OCI-LY3 (cell line): Measurements from ENCODE around the gene P2RX7.

Experiments used
- EZH2phosphoT487 ChIP-seq: fragments of 200-600 bp; shearing (Covaris generic); IDR thresholded peaks from 2 replicates; pipeline ENCODE4 v1.6.1; 2018; ENCODE audit warnings: antibody characterized with exemption, mixed run types, low read depth
- TF ChIP-seq, protein P1 (sequence below): fragments of 200-600, 300-600 bp; sonication (generic); IDR thresholded peaks from 2 replicates; pipeline ENCODE4 v1.5.1; 2014; ENCODE audit warnings: antibody characterized with exemption, low read length, low read depth

DNA sequence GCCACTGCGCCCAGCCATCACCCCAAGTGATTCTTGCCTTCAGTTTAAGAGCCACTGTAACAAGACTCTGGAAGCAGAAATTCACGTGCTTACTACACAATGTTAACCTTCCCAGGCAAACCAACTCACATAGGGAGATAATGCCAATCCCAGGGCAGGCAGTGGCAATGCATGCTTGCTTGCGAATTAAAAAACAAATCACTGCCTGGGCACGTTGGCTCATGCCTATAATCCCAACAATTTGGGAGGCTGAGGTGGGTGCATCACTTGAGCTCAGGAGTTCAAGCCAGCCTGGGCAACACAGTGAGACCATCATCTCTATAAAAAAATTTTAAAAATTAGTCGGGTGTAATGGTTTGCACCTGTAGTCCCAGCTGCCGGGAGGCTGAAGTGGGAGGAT is 39.5 kb downstream of the P2RX7 start:
- TF ChIP-seq, protein P1, sequence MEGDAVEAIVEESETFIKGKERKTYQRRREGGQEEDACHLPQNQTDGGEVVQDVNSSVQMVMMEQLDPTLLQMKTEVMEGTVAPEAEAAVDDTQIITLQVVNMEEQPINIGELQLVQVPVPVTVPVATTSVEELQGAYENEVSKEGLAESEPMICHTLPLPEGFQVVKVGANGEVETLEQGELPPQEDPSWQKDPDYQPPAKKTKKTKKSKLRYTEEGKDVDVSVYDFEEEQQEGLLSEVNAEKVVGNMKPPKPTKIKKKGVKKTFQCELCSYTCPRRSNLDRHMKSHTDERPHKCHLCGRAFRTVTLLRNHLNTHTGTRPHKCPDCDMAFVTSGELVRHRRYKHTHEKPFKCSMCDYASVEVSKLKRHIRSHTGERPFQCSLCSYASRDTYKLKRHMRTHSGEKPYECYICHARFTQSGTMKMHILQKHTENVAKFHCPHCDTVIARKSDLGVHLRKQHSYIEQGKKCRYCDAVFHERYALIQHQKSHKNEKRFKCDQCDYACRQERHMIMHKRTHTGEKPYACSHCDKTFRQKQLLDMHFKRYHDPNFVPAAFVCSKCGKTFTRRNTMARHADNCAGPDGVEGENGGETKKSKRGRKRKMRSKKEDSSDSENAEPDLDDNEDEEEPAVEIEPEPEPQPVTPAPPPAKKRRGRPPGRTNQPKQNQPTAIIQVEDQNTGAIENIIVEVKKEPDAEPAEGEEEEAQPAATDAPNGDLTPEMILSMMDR: no peak
- TF ChIP-seq EZH2phosphoT487: no peak
